NCI-H2171 treated with DMSO at 0.1 percent for 48 hours (cell line): ENCODE results near the gene MYO1D.
"Not testable (repeated sequence)": the region's sequence is repeated elsewhere in the genome, so short reads cannot be mapped to it uniquely, and the experiment has no call there.

ENCODE experiments used
- DNase-seq: peaks from one replicate; lab custom pipeline; 2025; lab: John Stamatoyannopoulos, UW

The MYO1D gene

GRCh38 chr17:32894245-32894644 lies 17.3 kb upstream of the MYO1D start:
- DNase-seq: no peak

GRCh38 chr17:32887410-32887809 lies 10.5 kb upstream of the MYO1D start:
- DNase-seq: not testable (repeated sequence)

DNA sequence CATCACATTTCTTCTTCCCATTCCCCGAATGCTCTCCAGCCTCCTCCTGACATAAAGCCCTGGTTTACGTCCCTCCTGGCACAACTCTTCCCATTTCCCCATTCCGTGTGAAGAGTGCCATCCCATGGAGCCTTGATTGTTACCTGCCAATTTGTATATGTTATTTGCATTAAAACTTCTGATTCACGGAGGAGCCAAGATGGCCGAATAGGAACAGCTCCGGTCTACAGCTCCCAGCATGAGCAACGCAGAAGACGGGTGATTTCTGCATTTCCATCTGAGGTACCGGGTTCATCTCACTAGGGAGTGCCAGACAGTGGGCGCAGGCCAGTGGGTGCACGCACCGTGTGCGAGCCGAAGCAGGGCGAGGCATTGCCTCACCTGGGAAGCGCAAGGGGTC lies 10.0 kb upstream of the MYO1D start:
- not testable (repeated sequence) for DNase-seq

- DNase-seq: no peak
Measured at GRCh38 chr17:32882734-32883133, 5.8 kb upstream of the MYO1D start.

DNA sequence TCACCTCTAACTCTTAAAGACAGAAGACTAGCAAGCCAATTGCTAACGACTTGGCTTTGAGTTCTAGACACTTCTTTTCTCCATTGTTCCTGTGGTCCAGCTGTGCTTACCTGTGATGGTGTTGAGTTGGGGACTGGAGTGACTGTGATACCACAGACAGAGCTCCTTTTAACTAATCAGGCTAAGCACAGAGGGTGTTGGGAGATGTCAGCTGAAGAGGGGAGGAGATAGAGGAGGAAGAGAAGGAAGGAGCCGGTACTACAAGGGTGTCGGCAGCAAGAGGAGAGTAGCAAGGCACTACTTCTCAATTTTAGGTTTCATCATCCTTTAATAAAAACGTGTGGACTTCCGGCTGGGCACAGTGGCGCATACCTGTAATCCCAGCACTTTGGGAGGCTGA lies 5.1 kb upstream of the MYO1D start:
- DNase-seq: no peak

GRCh38 chr17:32880671-32881453 lies 3.9 kb upstream of the MYO1D start:
- DNase-seq: peak; percentile 50

- DNase-seq: no peak
Measured at GRCh38 chr17:32879134-32879533, 2.2 kb upstream of the MYO1D start.

GRCh38 chr17:32878211-32878610 lies 1.3 kb upstream of the MYO1D start:
- no peak for DNase-seq

DNA sequence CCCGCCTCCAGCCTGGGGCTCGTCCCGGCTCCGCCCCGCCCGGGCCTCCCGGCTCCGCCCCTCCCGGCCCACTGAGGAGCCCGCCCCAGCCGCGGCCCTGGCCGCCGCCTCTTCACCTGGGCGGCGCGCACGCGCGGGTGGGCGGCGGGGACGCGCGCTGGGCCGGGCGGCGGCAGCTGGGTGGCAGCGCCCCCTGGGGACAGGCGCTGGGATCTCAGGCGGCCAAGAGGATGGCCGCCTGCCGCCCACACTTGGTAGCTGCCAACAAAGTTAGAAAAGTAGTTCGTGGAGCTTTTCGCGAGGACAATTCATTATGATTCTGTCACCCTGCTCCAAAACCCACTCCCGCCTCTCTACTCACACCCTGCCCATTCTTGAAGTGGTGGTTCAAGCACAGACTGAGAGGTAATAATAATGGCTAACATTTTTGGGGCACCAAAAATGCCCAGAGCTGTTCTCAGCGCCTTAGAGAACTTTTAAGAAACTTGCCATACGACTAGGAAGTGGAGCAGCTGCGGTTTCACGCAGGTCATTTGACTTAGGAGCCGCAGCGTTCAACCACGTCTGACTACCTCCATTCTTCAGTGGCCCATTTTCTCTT lies 340 bp upstream of the MYO1D start:
- peak; percentile 78 for DNase-seq

GRCh38 chr17:32875923-32876416 lies 954 bp downstream of the MYO1D start:
- peak; percentile 68 for DNase-seq

DNA sequence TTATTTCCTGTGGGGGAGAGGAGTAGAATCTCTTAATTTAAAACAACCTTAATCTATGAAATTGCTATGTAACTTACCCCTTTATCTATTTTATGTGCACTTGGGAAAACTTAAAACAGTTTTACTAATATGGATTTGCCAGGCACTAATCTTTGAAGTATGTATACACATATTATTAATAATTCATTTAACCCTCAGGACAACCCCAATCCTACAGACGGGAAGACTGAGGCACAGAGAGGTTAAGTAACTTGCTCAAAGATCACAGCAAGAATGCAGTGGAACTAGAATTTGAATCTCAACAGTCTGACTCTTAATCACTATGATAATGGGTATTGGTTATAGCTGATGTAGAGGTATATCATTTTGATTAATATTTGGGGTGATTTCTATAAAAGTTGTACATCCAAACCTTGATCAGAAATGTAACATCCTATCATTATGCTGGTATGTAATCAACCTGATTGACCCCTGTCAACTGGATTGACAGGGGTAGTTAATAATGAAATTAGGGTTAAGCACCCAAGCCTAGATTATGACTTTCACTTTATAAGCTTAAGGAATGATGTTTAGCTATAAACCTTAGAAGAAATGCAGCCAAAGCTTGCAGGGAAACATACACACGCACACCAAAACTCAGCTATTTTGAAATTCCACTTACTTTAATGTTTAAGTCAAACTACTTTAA lies 1.6 kb downstream of the MYO1D start:
- DNase-seq: no peak

- DNase-seq: no peak
Measured at GRCh38 chr17:32873114-32873513, 3.8 kb downstream of the MYO1D start.

DNA sequence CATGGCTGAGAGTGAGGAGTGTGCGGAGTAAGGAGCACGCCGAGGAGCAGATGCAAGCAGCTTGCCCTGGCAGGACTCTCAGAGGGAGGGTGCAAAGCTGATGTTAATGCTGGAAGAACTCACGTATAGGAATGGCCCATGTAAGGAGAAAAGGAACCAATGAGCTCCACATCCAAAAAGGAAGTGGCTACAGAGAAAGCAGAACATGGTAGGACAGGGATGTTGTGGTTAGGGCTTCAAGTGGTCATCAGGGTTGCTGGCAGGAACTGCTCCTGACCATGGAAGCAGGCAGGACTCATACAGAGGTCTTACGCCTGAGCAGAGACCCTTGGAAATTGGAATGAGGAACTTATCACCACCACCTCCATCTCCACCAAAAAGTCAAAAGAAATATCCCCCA lies 5.2 kb downstream of the MYO1D start:
- DNase-seq: no peak

- no peak for DNase-seq
Measured at GRCh38 chr17:32870969-32871368, 6.0 kb downstream of the MYO1D start.

DNA sequence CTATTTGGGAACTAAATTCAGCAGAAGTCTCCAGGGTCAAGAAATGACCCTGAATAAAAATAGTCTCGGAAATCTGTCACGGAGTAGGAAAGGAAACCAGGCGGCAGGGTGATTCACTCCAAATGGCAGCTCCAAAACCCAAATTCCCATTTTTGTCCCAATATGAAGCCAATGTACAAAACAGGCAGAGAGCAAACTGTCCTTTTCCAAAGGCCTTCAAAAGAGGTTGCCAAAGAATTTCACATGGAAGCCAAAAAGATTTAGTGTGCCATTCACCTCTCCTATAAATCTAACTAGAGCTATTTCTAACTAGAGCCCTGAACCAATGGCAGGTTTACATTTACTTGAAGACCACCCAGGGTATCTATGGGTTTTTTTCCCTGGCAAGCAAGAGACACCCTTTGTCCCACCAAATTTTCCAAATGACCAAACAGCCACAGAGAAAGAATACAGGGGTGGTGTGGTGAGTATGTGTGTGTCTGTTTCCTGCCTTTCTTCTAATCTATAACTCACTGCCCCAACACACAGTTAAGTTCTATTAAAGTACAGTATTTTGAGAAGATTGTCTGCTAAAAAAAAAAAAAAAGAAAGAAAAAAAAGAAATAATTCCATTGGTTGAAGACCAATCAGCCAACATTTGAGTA lies 6.8 kb downstream of the MYO1D start:
- DNase-seq: no peak

DNA sequence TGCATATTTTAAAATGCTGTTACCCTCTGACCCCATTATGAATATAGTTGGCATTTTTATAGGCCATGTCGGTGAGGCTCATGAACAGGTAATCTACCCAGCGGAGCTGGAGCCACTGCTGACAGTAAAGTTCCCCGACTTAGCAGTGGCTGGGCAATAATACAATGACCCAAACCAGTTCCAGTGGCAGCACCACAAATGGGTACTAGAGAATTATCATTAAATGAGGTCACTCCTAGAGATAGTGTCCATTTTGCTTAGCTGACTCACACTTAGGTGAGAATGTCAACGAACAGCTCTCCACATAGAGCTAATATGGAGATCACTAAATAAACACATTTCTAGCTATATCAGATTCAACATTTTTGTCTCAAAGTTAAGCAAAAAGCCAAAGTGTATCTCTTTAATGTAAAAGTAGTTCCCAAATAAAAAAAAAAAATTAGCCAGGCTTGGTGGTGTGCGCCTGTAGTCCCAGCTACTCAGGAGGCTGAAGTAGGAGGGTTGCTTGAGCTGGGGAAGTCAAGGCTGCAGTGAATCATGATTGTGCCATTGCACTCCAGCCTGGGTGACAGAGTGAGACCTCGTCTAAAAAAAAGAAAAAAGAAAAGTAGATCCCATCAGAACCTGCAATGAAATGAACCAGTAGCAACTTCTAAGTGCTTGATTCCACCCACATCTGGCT lies 7.4 kb downstream of the MYO1D start:
- DNase-seq: no peak

GRCh38 chr17:32865141-32865540 lies 11.8 kb downstream of the MYO1D start:
- DNase-seq: no peak

DNA sequence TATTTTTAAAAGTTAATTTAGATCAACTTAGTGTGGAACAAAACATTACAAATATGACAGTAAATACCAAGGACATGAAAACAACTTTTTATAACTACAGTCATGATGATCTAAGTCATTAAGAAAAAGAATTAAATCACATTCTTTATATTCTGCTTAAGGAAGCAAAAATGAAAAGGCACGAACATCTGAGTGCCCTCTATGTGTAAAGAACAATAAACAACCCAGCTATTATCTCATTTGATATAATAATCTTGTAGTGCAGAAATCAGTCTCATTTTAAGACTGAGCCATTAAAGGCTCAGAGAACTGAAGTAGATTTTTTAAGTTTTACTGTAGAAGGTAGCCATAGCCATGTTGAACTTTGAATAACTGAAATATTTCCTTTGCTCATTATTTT lies 13.4 kb downstream of the MYO1D start:
- no peak for DNase-seq

GRCh38 chr17:32862940-32863339 lies 14.0 kb downstream of the MYO1D start:
- DNase-seq: no peak

DNA sequence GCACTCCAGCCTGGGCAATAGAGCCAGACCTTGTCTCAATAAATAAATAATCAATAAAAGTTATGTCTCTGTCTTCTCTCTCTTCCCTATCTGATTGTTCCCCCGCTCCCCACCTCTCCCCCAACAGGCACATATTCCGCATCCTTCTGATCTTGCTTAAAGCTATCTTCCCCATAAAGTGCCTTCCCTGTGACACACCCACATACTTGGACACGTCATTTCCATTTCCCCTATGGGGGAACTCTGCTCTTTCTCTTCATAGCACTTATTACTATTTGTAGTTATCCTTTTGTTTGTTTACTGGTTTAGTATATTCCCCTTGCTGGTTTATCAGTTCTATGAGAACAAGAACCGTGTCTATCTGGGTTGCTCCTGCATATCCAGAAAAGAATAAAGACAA lies 14.9 kb downstream of the MYO1D start:
- no peak for DNase-seq

- no peak for DNase-seq
Measured at GRCh38 chr17:32859857-32860525, 16.9 kb downstream of the MYO1D start.
